Uterus (tissue), 2 donors: ENCODE data around the gene MEIOB.

Experiments used
- CTCF ChIP-seq, 4 experiments: fragments of 200-600 bp in 2 of 4; fragments of 450-650 bp in 2 of 4; sonication (generic) in 2 of 4; IDR thresholded peaks; one replicate each; pipeline ENCODE4 v1.5.1; 2016 to 2019; ENCODE audit warnings: antibody characterized with exemption in 4 of 4, mild to moderate bottlenecking in 2 of 4, moderate library complexity in 1 of 4
- POLR2A ChIP-seq, 2 donors: fragments of 450-650 bp; IDR thresholded peaks; one replicate each; pipeline ENCODE4 v1.6.1; 2016; ENCODE audit warnings: antibody characterized with exemption in 2 of 2, mild to moderate bottlenecking in 1 of 2, moderate library complexity in 1 of 2

GRCh38 chr16:1871974-1872635, at the start of gene MEIOB:
- TF ChIP-seq POLR2A (IDR thresholded peaks at IDR 0.05) (no peak), CTCF (IDR thresholded peaks at IDR 0.05) (no peak)
